Erythroblast (primary cell): ENCODE data around the gene STARD6.
A peak's percentile ranks its signal among the peaks of the same experiment; 100 is the strongest.

Experiments used
- DNase-seq, 2 experiments: peaks; one replicate each; lab custom pipeline; 2025; lab: John Stamatoyannopoulos, UW
- GATA1 ChIP-seq: IDR thresholded peaks from 2 replicates; pipeline ENCODE4 v1.6.1; 2011; ENCODE audit warnings: low read depth, mild to moderate bottlenecking, control low read depth, low read length, moderate library complexity
- POLR2A ChIP-seq: IDR thresholded peaks from 2 replicates; pipeline ENCODE4 v1.6.1; 2011; ENCODE audit warnings: mild to moderate bottlenecking, low read length

STARD6 gene

DNA sequence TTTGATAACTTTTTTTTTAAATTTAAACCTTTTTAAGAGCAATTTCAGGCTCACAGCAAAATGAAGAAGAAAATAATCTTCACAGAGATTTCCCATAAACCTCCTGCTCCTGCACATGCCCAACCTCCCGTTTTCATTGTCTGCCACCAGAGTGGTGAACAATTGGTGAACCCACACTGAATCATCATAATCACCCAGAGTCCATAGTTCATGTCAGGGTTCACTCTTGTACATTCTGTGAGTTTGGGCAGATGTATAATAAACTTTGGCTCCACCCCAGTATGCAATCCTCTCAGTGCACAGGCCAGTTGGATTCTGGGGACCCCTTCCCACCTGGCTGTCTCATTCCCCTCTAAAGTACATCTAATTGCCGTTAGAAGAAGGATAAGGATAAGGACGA lies 24.4 kb upstream of the STARD6 start:
- DNase-seq: no peak
- TF ChIP-seq GATA1: no peak
- no peak for TF ChIP-seq POLR2A

DNA sequence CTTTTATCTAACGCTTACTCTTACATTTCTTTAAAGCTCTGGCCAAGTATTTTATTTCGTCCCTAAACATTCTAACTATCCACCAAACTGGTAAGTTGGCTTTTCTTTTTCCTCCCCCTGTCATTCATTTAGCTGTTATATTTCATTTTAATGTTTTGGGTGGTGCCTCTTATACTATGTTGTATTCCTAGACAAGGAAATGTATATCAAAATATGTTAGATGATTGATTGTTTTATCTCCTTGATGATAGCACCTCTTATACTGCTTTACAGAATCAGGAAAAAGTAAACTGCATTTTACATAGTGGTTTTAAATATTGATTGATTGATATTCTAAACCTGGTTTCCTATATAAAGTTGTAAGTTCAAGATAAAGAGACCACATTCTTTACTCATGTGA lies 24.0 kb upstream of the STARD6 start:
- DNase-seq: no peak
- TF ChIP-seq POLR2A (no peak), GATA1 (no peak)

DNA sequence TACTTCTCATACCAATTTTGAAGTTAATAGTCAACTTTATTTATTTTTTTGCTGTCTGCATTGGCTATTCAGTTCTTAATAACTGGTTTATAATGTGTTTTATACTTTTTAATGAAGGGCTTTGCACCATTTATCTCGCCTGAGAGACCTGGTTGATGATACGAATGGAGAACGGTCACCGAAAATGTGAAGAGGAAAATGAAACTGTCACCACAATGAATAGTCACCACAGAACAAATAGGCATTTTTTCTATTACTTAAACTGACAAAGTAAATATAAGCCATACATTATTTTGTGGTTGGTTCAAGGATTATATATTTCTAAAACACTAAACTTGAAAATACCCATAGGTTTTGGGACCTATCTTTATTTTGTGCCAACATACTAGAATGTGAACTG lies 20.4 kb upstream of the STARD6 start:
- TF ChIP-seq GATA1 (no peak), POLR2A (no peak)
- no peak for DNase-seq

DNA sequence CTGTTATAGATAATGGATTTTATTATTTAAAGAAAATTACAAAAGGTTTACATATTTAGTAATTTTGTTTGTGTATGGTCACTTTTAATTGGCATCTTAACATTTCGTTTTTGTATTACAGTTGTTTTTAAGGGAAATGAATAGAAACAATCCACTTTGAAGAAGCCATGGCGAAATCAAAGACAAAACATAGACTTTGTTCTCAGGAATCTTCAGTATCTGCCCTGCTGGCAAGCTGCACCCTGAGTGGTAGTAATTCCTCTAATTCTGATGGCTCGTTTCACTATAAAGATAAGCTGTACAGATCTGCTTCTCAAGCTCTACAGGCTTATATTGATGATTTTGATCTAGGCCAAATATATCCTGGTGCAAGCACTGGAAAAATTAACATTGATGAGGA lies 2.7 kb upstream of the STARD6 start:
- DNase-seq: no peak
- TF ChIP-seq GATA1: no peak

DNA sequence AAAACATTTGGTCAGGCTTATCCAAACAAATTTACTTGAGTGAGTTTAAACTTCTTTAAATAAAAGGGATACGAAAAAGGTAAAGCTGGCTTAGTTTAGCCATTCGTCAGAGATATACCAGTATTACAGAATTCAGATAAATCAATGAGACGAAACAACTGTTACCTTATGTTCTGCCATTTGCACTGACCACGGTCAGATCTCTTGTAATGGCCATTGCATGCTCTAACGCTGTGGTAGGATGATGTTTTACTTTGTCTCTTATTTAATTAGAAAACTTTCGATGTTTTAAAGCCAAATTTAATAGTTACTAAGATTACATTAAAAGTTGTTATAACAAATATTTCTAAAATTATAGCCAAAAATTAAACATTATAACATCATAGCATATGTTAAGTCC lies 1.6 kb upstream of the STARD6 start:
- DNase-seq: no peak
- no peak for TF ChIP-seq GATA1
- no peak for TF ChIP-seq POLR2A

DNA sequence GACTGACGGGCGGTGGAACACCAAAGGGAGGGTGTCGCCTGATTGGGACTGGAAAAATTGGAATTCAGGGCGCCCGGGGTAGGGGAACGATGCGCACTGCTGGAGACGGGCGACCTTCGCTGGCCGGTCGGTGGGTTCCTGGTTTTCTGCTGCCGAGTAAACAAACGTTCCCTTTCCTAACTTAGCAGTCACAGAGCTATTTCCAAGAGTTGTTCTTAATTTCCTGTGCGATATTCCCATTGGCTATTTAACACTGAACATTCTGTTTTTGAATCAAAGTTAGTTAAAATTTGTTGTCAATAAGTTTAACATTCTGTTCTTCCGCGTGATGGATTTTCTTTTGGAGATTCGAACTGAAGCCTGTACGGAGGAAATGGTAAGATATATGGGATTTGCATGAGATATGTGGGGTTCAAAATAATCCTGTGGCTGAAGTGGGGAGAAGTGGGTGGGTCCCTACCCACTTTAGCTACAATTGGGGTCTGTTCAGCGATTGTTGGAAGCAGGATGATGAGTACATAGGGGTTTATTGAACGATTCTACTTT lies 910 bp upstream of the STARD6 start:
- peak in 1 of 2 experiments; percentile 43 for DNase-seq
- TF ChIP-seq GATA1: no peak
- TF ChIP-seq POLR2A: no peak

DNA sequence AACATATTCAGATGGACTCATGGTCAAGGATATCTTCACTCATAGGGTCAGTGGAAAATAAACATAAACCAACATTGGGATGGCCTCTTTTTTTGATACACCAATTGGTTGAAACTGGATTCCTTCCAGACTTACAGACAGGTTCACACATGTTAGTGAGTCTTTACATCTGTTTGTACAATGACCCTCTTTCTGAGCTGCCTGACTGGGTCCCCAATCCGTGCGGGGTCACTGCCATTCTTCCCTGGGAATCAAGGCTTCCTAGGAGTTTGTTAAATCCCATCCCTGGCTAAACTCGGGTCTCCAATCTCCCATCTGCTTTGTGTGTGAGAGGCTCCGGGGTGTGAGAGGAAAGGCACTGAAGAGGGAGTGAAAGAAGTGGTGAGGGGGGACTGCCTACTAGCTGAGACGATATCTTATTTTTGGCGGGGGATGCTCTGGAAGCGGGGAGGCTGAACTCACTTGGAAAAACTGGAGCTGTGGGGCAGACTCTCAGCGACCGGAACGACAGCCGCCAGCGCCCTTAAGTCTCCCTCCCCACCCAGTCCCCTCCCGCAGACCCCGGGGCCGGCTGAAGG lies 487 bp downstream of the STARD6 start:
- DNase-seq: peak in 1 of 2 experiments; percentile 38
- TF ChIP-seq GATA1 (no peak), POLR2A (no peak)

DNA sequence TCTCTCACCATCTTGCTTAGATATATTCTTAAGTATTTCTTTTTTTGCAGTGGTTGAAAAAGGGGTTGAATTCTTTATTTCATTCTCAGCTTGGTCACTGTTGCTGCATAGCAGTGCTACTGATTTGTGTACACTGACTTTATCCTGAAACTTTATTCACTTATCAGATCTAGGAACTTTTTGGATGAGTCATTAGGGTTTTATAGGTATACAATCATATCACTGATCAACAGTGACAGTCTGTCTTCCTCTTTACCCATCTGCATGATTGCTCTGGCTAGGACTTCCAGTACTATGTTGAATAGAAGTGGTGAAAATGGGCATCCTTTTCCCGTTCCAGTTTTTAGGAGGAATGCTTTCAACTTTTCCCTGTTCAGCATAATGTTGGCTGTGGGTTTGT lies 6.5 kb downstream of the STARD6 start:
- no peak for TF ChIP-seq POLR2A
- TF ChIP-seq GATA1: no peak
- no peak for DNase-seq

DNA sequence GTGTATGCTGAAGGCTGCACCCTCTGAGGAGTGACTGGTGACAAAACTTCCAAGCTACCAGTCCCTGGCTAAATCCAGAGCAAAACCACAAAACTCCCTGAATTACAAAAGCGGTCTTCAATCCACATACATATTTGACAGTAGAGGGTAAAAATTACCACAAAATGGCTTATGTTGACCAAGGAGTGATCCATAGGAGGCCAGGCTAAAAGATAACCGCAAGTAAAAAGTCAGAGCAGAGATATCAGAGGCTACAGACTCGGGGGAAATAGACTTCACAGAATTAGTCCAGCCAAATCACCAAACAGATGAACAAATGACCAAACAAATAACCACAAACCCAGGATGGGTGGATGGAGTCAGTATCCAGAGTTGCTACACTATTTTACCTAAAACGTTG lies 19.4 kb downstream of the STARD6 start:
- TF ChIP-seq GATA1: no peak
- TF ChIP-seq POLR2A: no peak
- DNase-seq: no peak

DNA sequence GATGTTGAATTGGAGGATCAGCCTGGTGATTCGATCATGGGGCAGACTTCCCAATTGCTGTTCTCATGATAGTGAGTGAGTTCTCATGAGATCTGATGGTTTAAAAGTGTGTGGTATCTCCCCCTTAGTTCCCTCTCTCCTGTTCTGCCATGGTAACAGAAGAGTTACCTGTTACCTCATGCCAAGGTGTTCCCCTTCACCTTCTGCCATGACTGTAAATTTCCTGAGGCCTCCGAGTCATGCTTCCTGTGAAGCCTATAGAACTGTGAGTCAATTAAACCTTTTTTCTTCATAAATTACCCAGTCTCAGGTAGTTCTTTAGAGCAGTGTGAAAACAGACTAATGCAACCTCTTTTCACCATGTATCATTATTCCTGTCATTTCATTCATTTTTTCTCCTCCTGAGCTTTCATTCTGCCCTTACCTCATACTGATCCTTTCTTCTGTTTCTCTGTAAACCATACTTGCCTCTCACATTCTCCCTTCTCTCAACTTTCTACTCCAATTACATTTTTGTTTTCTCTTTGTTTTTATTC lies 22.0 kb downstream of the STARD6 start:
- TF ChIP-seq POLR2A: no peak
- no peak for TF ChIP-seq GATA1
- DNase-seq: no peak

DNA sequence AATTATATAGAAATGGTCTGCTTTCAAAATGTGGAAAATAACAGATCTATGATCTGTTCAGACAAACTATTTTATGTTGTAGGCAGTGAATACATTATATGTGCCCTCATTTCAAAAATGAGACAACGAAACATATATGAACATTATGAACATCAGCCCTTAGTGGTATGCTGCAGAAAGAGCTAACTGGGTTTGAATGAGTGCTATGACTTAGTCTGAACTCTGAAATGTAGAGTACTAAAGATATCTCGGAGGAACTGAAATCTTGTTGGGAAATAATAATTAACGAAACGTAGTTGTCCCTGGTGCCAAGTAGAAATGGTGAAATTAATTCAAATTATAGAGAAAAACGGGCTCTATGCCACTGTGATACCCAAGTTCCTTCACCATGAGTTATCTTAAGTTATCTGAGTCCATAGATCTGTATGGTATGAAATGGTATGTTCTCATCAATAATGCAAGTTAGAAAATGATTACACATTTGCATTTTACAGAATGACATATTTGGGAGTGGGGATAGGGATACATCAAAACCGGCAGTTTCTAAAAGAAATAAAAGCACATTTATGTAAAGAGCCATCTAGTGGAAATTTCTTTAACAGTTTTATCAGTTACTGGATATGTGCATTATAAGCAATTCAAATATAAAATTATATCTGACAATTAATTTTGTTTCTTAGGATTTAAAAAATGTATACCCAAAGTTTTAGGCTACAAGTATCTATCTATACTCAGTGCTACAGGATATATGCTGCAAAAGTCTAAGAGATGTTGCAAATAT lies 26.7 kb downstream of the STARD6 start:
- TF ChIP-seq GATA1: no peak
- TF ChIP-seq POLR2A: no peak
- no peak for DNase-seq

DNA sequence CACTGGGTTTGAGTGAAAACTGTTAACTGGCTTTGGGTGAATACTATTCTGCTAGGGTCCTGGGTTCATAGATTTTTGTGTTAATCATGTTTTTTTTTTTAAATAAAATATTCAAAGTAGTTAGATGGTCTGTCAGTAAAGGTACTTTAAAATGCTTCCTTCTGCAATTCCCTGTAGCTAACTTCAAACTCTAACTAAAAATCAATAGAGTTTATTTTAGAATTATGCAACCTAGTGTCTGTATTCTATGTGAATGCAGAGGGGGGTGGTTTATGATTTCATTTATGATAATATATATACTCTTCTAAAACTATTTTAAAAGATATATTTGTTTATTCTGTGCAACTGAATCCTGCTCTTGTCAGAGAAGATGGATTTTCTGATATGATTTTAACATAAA lies 27.9 kb downstream of the STARD6 start:
- DNase-seq: no peak

DNA sequence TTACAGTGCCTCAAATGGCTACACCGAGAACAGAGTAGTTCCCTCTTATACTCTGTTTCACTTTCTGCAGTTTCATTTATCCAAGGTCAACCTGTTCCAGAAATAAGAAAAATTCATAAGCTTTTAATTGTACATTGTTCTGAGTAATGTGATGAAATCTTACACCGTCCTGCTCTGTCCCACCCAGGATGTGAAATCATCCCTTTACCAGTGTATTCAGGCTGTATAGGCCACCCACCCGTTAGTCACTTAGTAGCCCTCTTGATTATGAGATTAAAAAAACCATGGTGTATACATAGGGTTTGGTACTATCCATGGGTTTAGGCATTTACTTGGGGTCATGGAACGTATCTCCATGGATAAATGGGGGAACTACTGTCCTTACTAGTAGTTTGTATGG lies 29.8 kb downstream of the STARD6 start:
- TF ChIP-seq POLR2A: no peak
- TF ChIP-seq GATA1: no peak
- no peak for DNase-seq

More for the DNA sequence above, 27.9 kb downstream of the STARD6 start:
- TF ChIP-seq GATA1: no peak
- TF ChIP-seq POLR2A: no peak

DNA sequence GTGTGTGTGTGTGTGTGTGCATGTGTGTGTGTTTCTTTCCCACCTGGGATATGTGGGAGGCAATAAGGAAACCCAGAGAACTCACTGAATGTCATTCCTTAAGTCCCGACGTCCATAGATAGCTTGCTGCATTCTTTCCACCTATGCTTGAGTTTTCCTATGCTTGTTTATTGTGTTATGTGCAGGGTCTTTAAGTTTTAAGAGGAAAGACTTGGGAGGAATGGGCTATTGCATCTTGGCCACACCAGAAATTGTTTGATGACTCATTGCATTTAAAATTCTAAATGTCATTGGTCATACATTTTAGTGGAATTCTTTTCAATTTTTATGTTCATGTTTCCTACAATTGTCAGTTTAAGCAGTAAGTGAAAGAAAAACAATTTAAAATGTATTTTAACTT lies 33.7 kb downstream of the STARD6 start:
- no peak for TF ChIP-seq POLR2A
- no peak for TF ChIP-seq GATA1
- no peak for DNase-seq

DNA sequence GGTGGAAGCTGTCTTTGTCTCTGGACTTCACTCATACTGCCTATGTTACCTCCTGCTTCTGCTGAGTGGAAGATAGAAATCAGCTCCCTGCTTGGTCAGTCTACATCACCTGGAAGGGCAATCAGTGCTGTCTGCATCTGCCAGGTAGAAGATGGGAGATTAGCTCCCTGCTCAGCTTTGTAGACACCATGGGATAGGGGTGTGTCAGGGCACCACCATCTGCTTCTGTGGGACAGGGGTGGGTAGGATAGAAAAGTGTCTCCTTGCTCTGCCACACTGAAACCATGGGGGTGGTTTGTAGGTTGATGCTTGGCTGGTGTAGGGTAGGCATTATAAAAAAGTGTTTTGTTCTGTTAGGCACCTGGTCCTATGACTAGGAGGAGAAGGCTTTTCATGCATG lies 34.1 kb downstream of the STARD6 start:
- TF ChIP-seq GATA1: no peak
- no peak for TF ChIP-seq POLR2A
- no peak for DNase-seq
